Measurements from ENCODE around the gene ARL17A. TPM values are rescaled to one million over a fixed set of nuclear protein-coding genes. Genes with fewer than 3 reads are reported as not detected.
"Not testable (repeated sequence)": the region's sequence is repeated elsewhere in the genome, so short reads cannot be mapped to it uniquely, and the experiment has no call there.

Gene ARL17A
- total RNA-seq, 1 donor: 8.9 TPM

- DNase-seq (ENCODE audit: low read depth in 2 of 3, low spot score in 2 of 3): not testable (repeated sequence)
These were observed 20.3 kb downstream of the ARL17A start for GRCh38 chr17:46559155-46559554.

DNA sequence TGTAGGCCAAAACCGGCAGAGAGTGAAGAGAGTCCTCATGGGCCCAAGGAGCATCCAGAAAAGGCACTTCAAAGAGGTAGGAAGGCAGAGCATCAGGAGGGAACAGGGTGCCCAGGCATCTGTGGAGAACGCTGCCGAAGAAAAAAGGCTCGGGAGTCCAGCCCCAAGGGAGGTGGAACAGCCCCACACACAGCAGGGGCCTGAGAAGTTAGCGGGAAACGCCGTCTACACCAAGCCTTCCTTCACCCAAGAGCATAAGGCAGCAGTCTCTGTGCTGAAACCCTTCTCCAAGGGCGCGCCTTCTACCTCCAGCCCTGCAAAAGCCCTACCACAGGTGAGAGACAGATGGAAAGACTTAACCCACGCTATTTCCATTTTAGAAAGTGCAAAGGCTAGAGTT, 30.9 kb downstream of the ARL17A start:
- DNase-seq (ENCODE audit: low read depth in 2 of 3, low spot score in 2 of 3): not testable (repeated sequence)

DNA sequence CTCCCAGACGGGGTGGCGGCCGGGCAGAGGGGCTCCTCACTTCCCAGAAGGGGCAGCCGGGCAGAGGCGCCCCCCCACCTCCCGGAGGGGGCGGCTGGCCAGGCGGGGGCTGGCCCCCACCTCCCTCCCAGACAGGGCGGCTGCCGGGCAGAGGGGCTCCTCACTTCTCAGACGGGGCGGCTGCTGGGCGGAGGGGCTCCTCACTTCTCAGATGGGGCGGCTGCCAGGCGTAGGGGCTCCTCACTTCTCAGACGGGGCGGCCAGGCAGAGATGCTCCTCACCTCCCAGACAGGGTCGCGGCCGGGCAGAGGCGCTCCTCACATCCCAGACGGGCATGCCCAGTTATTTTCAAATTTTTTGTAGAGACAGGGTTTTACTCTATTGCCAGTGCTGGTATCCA, 44.8 kb downstream of the ARL17A start:
- not testable (repeated sequence) for DNase-seq (ENCODE audit: low read depth in 2 of 3, low spot score in 2 of 3)

- DNase-seq (ENCODE audit: low read depth in 2 of 3, low spot score in 2 of 3): not testable (repeated sequence)
These were observed 67.3 kb downstream of the ARL17A start, which contains the start of gene LRRC37A2 for GRCh38 chr17:46512168-46512567. Gene LRRC37A2 (plus strand): TSS chr17:46512468. CDS start chr17:46512713, 245 bp downstream.

- not testable (repeated sequence) for DNase-seq (ENCODE audit: low read depth in 2 of 3, low spot score in 2 of 3)
These were observed 73.6 kb downstream of the ARL17A start for GRCh38 chr17:46505896-46506295.

DNA sequence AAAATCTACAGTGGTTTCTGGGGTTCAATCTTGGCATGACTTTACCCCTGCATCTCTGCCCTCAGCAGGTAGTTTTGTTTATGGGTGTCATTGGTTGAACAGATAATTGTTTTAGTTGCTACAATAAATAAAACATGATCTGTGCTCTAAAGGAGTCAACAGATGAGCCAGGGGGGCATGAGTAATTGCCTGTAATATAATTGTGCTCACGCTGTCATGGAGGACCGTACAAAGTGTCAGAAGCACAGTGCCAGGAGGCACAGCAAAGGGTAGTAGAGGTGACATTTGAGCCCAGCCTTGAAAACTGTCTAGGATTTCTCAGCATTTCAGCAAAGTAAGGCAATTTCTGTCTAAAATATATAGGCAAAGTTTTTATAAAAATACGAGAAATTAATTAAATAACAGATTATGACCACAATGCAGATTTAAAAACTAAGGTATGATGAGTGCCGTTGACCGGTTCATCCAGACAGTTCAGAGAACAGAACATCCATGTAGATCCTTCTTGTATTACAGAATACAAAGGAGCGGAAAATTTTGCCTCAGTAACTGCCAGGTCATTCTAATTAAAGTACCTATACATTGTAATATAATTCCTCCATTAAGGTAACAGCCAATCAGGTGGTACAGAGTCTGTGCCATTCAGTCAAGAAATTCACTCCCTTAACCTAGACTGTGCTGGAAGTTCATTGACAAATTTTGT, 79.9 kb downstream of the ARL17A start:
- not testable (repeated sequence) for DNase-seq (ENCODE audit: low read depth in 2 of 3, low spot score in 2 of 3)

GRCh38 chr17:46492021-46492420, 87.5 kb downstream of the ARL17A start:
- not testable (repeated sequence) for DNase-seq (ENCODE audit: low read depth in 2 of 3, low spot score in 2 of 3)

- DNase-seq (ENCODE audit: low read depth in 2 of 3, low spot score in 2 of 3): not testable (repeated sequence)
These were observed 98.2 kb downstream of the ARL17A start for GRCh38 chr17:46481310-46481709.

- DNase-seq (ENCODE audit: low read depth in 2 of 3, low spot score in 2 of 3): not testable (repeated sequence)
These were observed 100.7 kb downstream of the ARL17A start for GRCh38 chr17:46478823-46479222.

DNA sequence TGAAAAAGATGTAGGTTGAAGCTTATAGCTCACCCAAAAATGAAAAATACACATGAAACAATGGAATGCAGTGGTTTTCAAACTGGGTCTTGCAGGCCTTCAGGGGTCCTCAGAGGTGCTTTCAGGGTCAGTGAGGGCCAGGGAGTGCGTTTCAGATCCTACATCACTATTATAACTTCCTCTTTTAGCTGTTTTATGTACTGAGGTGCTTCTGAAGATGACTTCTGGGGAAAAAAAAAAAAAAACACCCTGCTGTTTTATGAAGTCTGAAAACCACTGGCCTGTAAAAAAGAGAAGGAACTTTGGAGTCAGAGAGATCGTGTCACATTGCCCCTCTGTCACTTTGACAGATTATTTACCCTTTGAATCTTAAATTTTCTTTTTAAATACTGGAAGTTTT, 103.9 kb downstream of the ARL17A start:
- DNase-seq (ENCODE audit: low read depth in 2 of 3, low spot score in 2 of 3): peak in 1 of 3 donors; percentile 2

DNA sequence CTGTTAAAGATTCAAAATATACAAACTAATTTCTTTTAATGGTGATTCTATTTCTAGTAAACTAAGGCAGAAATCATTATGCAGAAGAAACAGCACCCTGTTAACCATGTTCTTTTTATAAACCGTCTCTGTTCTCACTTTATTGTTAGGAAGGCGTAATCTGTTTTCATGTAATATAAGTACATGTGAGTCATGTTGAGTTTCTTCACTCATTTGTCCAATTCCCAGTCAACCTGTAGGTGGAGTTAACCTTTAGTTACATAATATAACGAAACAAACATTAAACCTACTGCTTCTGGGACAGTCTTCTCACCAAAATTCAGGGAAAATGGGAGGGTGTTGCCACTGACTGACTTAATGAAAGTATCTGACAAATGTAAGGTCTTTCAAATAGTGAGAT, 105.0 kb downstream of the ARL17A start:
- not testable (repeated sequence) for DNase-seq (ENCODE audit: low read depth in 2 of 3, low spot score in 2 of 3)

DNA sequence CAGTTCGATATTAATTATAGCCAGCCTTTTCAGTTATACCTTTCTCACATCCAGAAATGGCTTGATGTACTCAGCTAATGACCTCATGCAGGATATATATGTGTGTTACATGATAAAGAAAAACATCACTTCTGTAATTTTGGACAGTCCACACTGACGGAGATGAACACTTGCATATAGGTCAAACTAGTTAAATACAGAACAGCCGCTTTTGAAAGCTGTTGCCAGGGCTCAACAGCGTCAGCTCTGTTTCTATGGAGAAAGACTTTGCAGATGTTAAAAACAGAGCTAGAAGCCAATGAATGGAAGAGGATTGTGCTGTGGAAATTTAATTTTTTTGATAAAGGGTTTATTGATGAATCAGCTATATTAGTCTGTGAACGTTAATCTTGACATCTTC, 111.9 kb downstream of the ARL17A start:
- DNase-seq (ENCODE audit: low read depth in 2 of 3, low spot score in 2 of 3): not testable (repeated sequence)

Small RNA genes lying within 50 kb of the gene (small RNA-seq; reads per million reads assigned to genes)
- gene RN7SL199P: not detected

Other genes starting within 250 kb of the ARL17A start
- 6.2 TPM for gene ARL17B, start 217.9 kb downstream of the ARL17A start, total RNA-seq
- gene LRRC37A2, start 67.2 kb downstream of the ARL17A start, total RNA-seq: 15.1 TPM
- 21.0 TPM for gene NSF, start 11.0 kb upstream of the ARL17A start, total RNA-seq
- under 0.01 TPM for gene WNT3, start 239.0 kb upstream of the ARL17A start, total RNA-seq

All from hematopoietic multipotent progenitor cell (in vitro differentiated cells).